Jurkat, Clone E6-1 (cell line): Measurements from ENCODE around the gene PIK3CB.
A peak's percentile ranks its signal among the peaks of the same experiment; 100 is the strongest.
"Not testable (repeated sequence)": the region's sequence is repeated elsewhere in the genome, so short reads cannot be mapped to it uniquely, and the experiment has no call there.

Source experiments
- DNase-seq: peaks from one replicate; pipeline ENCODE4 v3.0.0-alpha.2; 2011; ENCODE audit warnings: low read depth, low spot score
- H3K4me3 ChIP-seq: 2 replicates; pipeline ENCODE4 v1.5.1; 2011; ENCODE audit warnings: mild to moderate bottlenecking, low read length, control low read depth, moderate library complexity

Gene PIK3CB

GRCh38 chr3:138696666-138697370, 137.9 kb downstream of the PIK3CB start:
- H3K4me3 ChIP-seq: no peak overlapping the region
- no peak for DNase-seq

GRCh38 chr3:138694287-138695007, 140.3 kb downstream of the PIK3CB start:
- H3K4me3 ChIP-seq: no peak overlapping the region
- no peak for DNase-seq

- no peak overlapping the region for H3K4me3 ChIP-seq
- no peak for DNase-seq
Observed at GRCh38 chr3:138692152-138692551, 142.6 kb downstream of the PIK3CB start.

GRCh38 chr3:138691351-138691750, 143.4 kb downstream of the PIK3CB start:
- no peak for DNase-seq
- H3K4me3 ChIP-seq: no peak overlapping the region

- no peak for DNase-seq
- no peak overlapping the region for H3K4me3 ChIP-seq
Observed at GRCh38 chr3:138690036-138690435, 144.7 kb downstream of the PIK3CB start.

GRCh38 chr3:138688871-138689299, 145.8 kb downstream of the PIK3CB start:
- no peak overlapping the region for H3K4me3 ChIP-seq
- peak; percentile 39 for DNase-seq

GRCh38 chr3:138687236-138687635, 147.5 kb downstream of the PIK3CB start:
- DNase-seq: no peak
- no peak overlapping the region for H3K4me3 ChIP-seq

- H3K4me3 ChIP-seq: no peak overlapping the region
- peak; percentile 89 for DNase-seq
Observed at GRCh38 chr3:138686771-138687221, 147.9 kb downstream of the PIK3CB start.

GRCh38 chr3:138684396-138684795, 150.3 kb downstream of the PIK3CB start:
- no peak overlapping the region for H3K4me3 ChIP-seq
- no peak for DNase-seq

GRCh38 chr3:138682648-138683047, 152.1 kb downstream of the PIK3CB start:
- DNase-seq: no peak
- no peak overlapping the region for H3K4me3 ChIP-seq

- H3K4me3 ChIP-seq: no peak overlapping the region
- no peak for DNase-seq
Observed at GRCh38 chr3:138681463-138682220, 153.1 kb downstream of the PIK3CB start.

- H3K4me3 ChIP-seq, DNase-seq: not testable (repeated sequence)
Observed at GRCh38 chr3:138680974-138681373, 153.8 kb downstream of the PIK3CB start.

GRCh38 chr3:138678874-138679392, 155.8 kb downstream of the PIK3CB start:
- H3K4me3 ChIP-seq: no peak overlapping the region
- no peak for DNase-seq

- DNase-seq: no peak
- no peak overlapping the region for H3K4me3 ChIP-seq
Observed at GRCh38 chr3:138678086-138678485, 156.6 kb downstream of the PIK3CB start.

- H3K4me3 ChIP-seq: no peak overlapping the region
- DNase-seq: no peak
Observed at GRCh38 chr3:138675393-138675792, 159.3 kb downstream of the PIK3CB start.

GRCh38 chr3:138673641-138674530, 160.8 kb downstream of the PIK3CB start:
- no peak for DNase-seq
- H3K4me3 ChIP-seq: no peak overlapping the region

- no peak overlapping the region for H3K4me3 ChIP-seq
- DNase-seq: no peak
Observed at GRCh38 chr3:138670407-138670806, 164.3 kb downstream of the PIK3CB start.

GRCh38 chr3:138668107-138668506, 166.6 kb downstream of the PIK3CB start:
- DNase-seq: no peak
- H3K4me3 ChIP-seq: no peak overlapping the region

GRCh38 chr3:138657508-138657907, 177.2 kb downstream of the PIK3CB start:
- DNase-seq: no peak

More at GRCh38 chr3:138657508-138657907, 177.2 kb downstream of the PIK3CB start:
- H3K4me3 ChIP-seq: no peak overlapping the region
